ENCODE data around the gene PCDHGA7.
"Not testable (repeated sequence)": the region's sequence is repeated elsewhere in the genome, so short reads cannot be mapped to it uniquely, and the experiment has no call there.

Gene PCDHGA7

GRCh38 chr5:141382469-141383294 is at the start of gene PCDHGA7:
Gene PCDHGA7 (plus strand): TSS chr5:141382742. CDS start chr5:141382900, 158 bp downstream.
- H3K27me3 ChIP-seq (ENCODE audit: control insufficient read depth, insufficient read depth, low read length): no peaks in the 10 kb centered on the region
- no peaks in the 10 kb centered on the region for H3K36me3 ChIP-seq (ENCODE audit: control insufficient read depth, insufficient read depth, low read length)
- H3K4me3 ChIP-seq (ENCODE audit: low read depth, low read length): peak within 1 kb of the TSS; percentile 38
- peak within 1 kb of the TSS; percentile 12 for H3K4me2 ChIP-seq (ENCODE audit: low read length)
- no peak within 1 kb of the TSS for H3K27ac ChIP-seq
- H3K4me1 ChIP-seq: no peaks in the 10 kb centered on the region
- H3K9me3 ChIP-seq (ENCODE audit: control insufficient read depth, low read length): peaks cover 2% of the 10 kb centered on the region
- peak within 1 kb of the TSS; percentile 40 for H2AFZ ChIP-seq
- TF ChIP-seq CTCF (IDR thresholded peaks at IDR 0.05): no peak
- no peak within 1 kb of the TSS for H3K9ac ChIP-seq
- H3K79me2 ChIP-seq: no peaks in the 10 kb centered on the region

- H3K4me2 ChIP-seq (ENCODE audit: low read length): no peak within 1 kb of the TSS
- no peaks in the 10 kb centered on the region for H3K4me1 ChIP-seq
- no peak within 1 kb of the TSS for H3K9ac ChIP-seq
- H3K79me2 ChIP-seq: no peaks in the 10 kb centered on the region
- H3K27ac ChIP-seq: no peak within 1 kb of the TSS
- TF ChIP-seq CTCF (IDR thresholded peaks at IDR 0.05): no peak
- H3K27me3 ChIP-seq (ENCODE audit: control insufficient read depth, insufficient read depth, low read length): no peaks in the 10 kb centered on the region
- H3K36me3 ChIP-seq (ENCODE audit: control insufficient read depth, insufficient read depth, low read length): peaks cover 3% of the 10 kb centered on the region
- H3K4me3 ChIP-seq (ENCODE audit: low read depth, low read length): no peak within 1 kb of the TSS
- H2AFZ ChIP-seq: no peak within 1 kb of the TSS
- peaks cover 8% of the 10 kb centered on the region for H3K9me3 ChIP-seq (ENCODE audit: control insufficient read depth, low read length)
Observed at GRCh38 chr5:141338538-141339306, 43.8 kb upstream of the PCDHGA7 start, which contains the start of gene PCDHGA2. Gene PCDHGA2 (plus strand): TSS chr5:141338760.

- not testable (repeated sequence) for H3K27ac ChIP-seq; H3K4me1 ChIP-seq; H2AFZ ChIP-seq; H3K4me2 ChIP-seq (ENCODE audit: low read length); H3K9me3 ChIP-seq (ENCODE audit: control insufficient read depth, low read length); H3K27me3 ChIP-seq (ENCODE audit: control insufficient read depth, insufficient read depth, low read length); H3K36me3 ChIP-seq (ENCODE audit: control insufficient read depth, insufficient read depth, low read length); H3K9ac ChIP-seq; H3K4me3 ChIP-seq (ENCODE audit: low read depth, low read length); H3K79me2 ChIP-seq
Observed at GRCh38 chr5:141340781-141341354, 41.7 kb upstream of the PCDHGA7 start.

- H3K36me3 ChIP-seq (ENCODE audit: control insufficient read depth, insufficient read depth, low read length): peaks cover 3% of the 10 kb centered on the region
- H2AFZ ChIP-seq: no peak overlapping the region
- no peak overlapping the region for H3K4me2 ChIP-seq (ENCODE audit: low read length)
- H3K4me1 ChIP-seq: no peaks in the 10 kb centered on the region
- peaks cover 8% of the 10 kb centered on the region for H3K9me3 ChIP-seq (ENCODE audit: control insufficient read depth, low read length)
- no peak overlapping the region for H3K9ac ChIP-seq
- no peak for TF ChIP-seq CTCF (IDR thresholded peaks at IDR 0.05)
- no peaks in the 10 kb centered on the region for H3K27me3 ChIP-seq (ENCODE audit: control insufficient read depth, insufficient read depth, low read length)
- no peak overlapping the region for H3K4me3 ChIP-seq (ENCODE audit: low read depth, low read length)
- no peaks in the 10 kb centered on the region for H3K79me2 ChIP-seq
- no peak overlapping the region for H3K27ac ChIP-seq
Observed at GRCh38 chr5:141342773-141343172, 39.8 kb upstream of the PCDHGA7 start.

All from parathyroid adenoma (tissue), 2 donors.